ENCODE results near the gene ZFP36.
"Not testable (repeated sequence)": the region's sequence is repeated elsewhere in the genome, so short reads cannot be mapped to it uniquely, and the experiment has no call there.

Gene ZFP36

DNA sequence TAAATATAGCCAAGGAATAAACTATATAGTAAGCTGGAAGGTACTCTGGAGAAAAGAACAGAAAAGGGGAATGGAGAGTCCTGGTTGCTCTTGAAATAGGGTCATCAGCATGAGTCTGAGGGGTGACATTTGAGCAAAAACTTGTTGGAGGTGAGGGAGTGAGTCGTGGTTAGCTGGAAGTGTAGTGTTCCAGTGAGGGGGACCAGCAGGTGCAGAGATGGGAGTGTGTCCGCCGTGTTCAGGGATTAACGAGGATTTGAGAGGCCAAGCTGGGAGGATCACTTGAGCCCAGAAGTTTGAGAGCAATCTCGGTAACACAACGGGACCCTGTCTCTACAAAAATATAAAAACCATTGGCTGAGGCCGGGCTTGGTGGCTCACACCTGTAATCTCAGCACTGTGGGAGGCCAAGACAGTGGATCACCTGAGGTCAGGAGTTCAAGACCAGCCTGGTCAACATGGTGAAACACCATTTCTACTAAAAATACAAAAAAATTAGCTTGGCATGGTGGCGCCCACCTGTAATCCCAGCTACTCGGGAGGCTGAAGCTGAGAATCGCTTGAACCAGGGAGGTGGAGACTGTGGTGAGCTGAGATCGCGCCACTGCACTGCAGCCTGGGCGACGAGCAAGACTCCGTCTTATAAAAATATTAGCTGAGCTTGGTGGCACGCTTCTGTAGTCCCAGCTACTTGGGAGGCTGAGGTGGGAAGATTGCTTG lies 39.9 kb downstream of the ZFP36 start:
- no peak for DNase-seq (ENCODE audit: low spot score)

DNA sequence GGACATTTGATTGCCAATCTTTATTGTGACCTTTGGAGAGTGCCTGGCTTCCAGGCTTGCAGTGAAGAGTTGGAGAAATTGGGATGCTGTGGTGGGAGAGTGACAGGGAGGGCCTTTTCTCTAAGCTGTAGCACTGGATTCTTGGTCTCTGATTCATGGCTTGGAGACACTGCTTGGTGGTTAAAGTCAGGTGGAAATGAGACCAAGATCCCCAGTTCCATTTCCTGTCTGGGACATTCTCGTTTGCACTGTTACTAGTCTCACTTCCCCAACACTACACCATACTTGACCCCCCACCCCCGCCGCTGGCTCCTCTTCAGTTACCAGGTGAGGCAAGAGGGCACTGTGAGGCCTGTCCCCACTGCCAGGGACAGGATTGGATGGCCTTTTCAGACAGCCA lies 41.6 kb downstream of the ZFP36 start:
- peak; percentile 39 for DNase-seq (ENCODE audit: low spot score)

DNA sequence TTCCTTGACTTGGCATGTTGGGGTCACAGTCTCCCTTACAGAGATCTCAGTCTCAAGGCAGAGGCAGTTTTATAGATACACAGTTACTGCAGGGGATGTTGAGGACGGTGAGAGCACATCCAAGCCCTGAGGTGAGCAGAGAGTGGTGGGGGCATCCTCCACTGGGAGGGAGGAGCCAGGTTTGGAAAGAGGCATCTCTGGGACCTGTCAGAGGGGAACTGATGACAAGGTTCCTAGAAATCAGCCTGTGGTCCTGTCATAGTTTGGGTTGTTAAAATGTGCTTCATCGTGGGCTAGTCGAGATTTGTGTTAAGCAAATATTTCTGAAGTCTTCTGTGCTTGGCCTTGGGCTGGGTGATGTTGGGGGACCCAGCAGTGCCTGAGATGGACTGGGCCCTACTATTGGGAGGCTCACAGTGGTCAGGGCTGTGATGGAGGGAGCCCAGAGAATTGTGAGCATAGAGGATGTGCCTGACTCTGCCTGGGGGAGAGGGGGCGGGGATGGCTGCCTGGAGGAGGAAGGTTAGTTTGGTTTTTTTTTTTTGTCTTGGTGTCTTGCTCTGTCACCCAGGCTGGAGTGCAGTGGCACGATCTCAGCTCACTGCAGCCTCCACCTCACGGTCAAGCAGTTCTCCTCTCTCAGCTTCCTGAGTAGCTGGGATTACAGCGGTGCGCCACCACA lies 42.6 kb downstream of the ZFP36 start:
- no peak for DNase-seq (ENCODE audit: low spot score)

DNA sequence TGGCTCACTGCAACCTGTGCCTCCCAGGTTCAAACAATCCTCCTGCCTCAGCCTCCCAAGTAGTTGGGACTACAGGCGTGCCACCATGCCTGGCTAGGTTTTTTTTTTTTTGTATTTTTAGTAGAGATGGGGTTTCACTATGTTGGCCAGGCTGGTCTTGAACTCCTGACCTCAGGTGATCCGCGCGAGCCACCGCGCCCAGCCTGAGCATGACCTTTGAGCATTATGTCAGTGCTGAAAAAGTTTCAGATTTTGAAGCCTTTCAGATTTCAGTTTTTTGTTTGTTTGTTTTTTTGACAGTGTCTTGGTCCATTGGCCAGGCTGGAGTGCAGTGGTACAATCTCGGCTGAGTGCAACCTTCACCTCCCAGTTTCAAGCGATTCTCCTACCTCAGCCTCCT lies 44.6 kb downstream of the ZFP36 start:
- DNase-seq (ENCODE audit: low spot score), result not testable (repeated sequence)

All from activated CD4-positive, alpha-beta T cell treated with anti-CD3 and anti-CD28 coated beads, Interleukin-2, Interleukin-4, amounts not matched to agents 100 ng/mL and 50 ng/mL, durations not matched to agents 16 hours and 8 hours (primary cell).